AG04450 (cell line): Measurements from ENCODE around the gene RASGRF1. TPM values are rescaled to one million over a fixed set of nuclear protein-coding genes. Genes with fewer than 3 reads are reported as not detected.

Source experiments
- CTCF ChIA-PET: fragments of 300-600, 350-600 bp; formaldehyde crosslinking; extraction: SDS; loops from one replicate; lab custom pipeline; 2022; ENCODE audit warnings: antibody characterized with exemption, inconsistent platforms; lab: Charles Lee
- POLR2A ChIA-PET: fragments of 350-600 bp; formaldehyde crosslinking; extraction: SDS; loops from one replicate; lab custom pipeline; 2021; ENCODE audit warnings: antibody characterized with exemption, inconsistent platforms; lab: Yijun Ruan, JAX
- DNase-seq: peaks from one replicate; pipeline ENCODE4 v3.0.0-alpha.2; 2011; ENCODE audit warnings: low read depth, low spot score
- H3K27ac ChIP-seq: one replicate; pipeline ENCODE4 v1.5.1; 2012; ENCODE audit warnings: low read depth, low read length, control low read depth
- H3K27me3 ChIP-seq: one replicate; pipeline ENCODE4 v1.6.0; 2012; ENCODE audit warnings: low read length; ENCODE audit not compliant: control insufficient read depth, insufficient read depth
- H3K4me3 ChIP-seq: 2 replicates; pipeline ENCODE4 v1.5.1; 2011; ENCODE audit warnings: mild to moderate bottlenecking, low read depth, low read length, control low read depth
- H3K9me3 ChIP-seq: 2 replicates; pipeline ENCODE4 v1.5.1; 2012; ENCODE audit warnings: low read length; ENCODE audit not compliant: control insufficient read depth, insufficient read depth
- CTCF ChIP-seq: IDR thresholded peaks from 2 replicates; pipeline ENCODE4 v1.5.1; 2011; ENCODE audit warnings: low read depth, low read length, control low read depth, inconsistent platforms
- polyA plus RNA-seq: library from polyadenylated mRNA; depleted of rRNA; stranded (reverse); fragments of >200 nt; gene quantifications from 2 replicates; pipeline ENCODE4 v1.2.3, GENCODE V29; 2011

Gene RASGRF1
- polyA plus RNA-seq, 1 experiment = 0.25 TPM

- no peak overlapping the region for H3K27ac ChIP-seq
- ChIA-PET POLR2A (no interaction called here), CTCF (no interaction called here)
- H3K4me3 ChIP-seq = no peak overlapping the region
- no peak for TF ChIP-seq CTCF
- H3K27me3 ChIP-seq = no peaks in the 10 kb centered on the region
- DNase-seq = no peak
- no peaks in the 10 kb centered on the region for H3K9me3 ChIP-seq
Observed at GRCh38 chr15:78984041-78984440, 106.5 kb downstream of the RASGRF1 start.

GRCh38 chr15:78983146-78983918, 107.2 kb downstream of the RASGRF1 start:
- H3K4me3 ChIP-seq = no peak overlapping the region
- CTCF ChIA-PET = no interaction called here
- no peak overlapping the region for H3K27ac ChIP-seq
- H3K9me3 ChIP-seq = no peaks in the 10 kb centered on the region
- no peak for DNase-seq
- POLR2A ChIA-PET = no interaction called here
- TF ChIP-seq CTCF = no peak
- H3K27me3 ChIP-seq = no peaks in the 10 kb centered on the region

GRCh38 chr15:78982736-78983135, 107.8 kb downstream of the RASGRF1 start:
- TF ChIP-seq CTCF = no peak
- Histone ChIP-seq H3K27ac (no peak overlapping the region), H3K9me3 (no peaks in the 10 kb centered on the region), H3K4me3 (no peak overlapping the region), H3K27me3 (no peaks in the 10 kb centered on the region)
- CTCF ChIA-PET = no interaction called here
- POLR2A ChIA-PET = no interaction called here
- no peak for DNase-seq

- Histone ChIP-seq H3K27me3 (no peaks in the 10 kb centered on the region), H3K9me3 (no peaks in the 10 kb centered on the region), H3K27ac (no peak overlapping the region), H3K4me3 (no peak overlapping the region)
- ChIA-PET CTCF (interaction anchor here (1.0 to 1.3 kb wide), 2 partner anchors 67 to 74 kb away, joined by 3 to 4 read pairs; no protein-coding TSS in a partner anchor), POLR2A (no interaction called here)
- no peak for TF ChIP-seq CTCF
- no peak for DNase-seq
Observed at GRCh38 chr15:78981532-78982313, 108.9 kb downstream of the RASGRF1 start.
